NCI-H748 treated with DMSO at 0.1 percent for 48 hours (cell line): ENCODE results near the gene ZNF774.
A peak's percentile ranks its signal among the peaks of the same experiment; 100 is the strongest.
"Not testable (repeated sequence)": the region's sequence is repeated elsewhere in the genome, so short reads cannot be mapped to it uniquely, and the experiment has no call there.

Source experiments
- DNase-seq: peaks from one replicate; lab custom pipeline; 2025; lab: John Stamatoyannopoulos, UW

ZNF774 gene

GRCh38 chr15:90352107-90352893, at the start of gene ZNF774:
Gene ZNF774 (plus strand): TSS chr15:90352284. CDS start chr15:90354661, 2,377 bp downstream.
- peak; percentile 79 for DNase-seq

DNA sequence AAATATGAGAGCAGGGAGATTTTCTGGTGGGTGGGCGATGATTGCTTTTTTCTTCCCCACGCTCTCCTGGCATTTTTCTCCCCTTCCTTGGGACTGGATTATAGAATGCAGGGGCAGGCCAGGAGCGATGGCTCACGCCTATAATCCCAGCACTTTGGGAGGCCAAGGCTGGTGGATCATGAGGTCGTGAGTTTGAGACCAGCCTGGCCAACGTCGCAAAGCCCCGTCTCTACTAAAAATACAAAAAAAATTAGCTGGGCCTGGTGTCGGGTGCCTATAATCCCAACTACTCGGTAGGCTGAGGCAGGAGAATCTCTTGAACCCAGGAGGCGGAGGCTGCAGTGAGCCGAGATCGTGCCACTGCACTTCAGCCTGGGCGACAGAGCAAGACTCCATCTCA, 46.7 kb upstream of the ZNF774 start:
- not testable (repeated sequence) for DNase-seq

GRCh38 chr15:90305932-90306331, 46.2 kb upstream of the ZNF774 start:
- no peak for DNase-seq

GRCh38 chr15:90306560-90306959, 45.5 kb upstream of the ZNF774 start:
- DNase-seq: no peak

GRCh38 chr15:90307661-90308060, 44.4 kb upstream of the ZNF774 start:
- DNase-seq: no peak

- DNase-seq: no peak
Observed at GRCh38 chr15:90309020-90309419, 43.1 kb upstream of the ZNF774 start.

GRCh38 chr15:90315278-90315982, 36.7 kb upstream of the ZNF774 start:
- no peak for DNase-seq

DNA sequence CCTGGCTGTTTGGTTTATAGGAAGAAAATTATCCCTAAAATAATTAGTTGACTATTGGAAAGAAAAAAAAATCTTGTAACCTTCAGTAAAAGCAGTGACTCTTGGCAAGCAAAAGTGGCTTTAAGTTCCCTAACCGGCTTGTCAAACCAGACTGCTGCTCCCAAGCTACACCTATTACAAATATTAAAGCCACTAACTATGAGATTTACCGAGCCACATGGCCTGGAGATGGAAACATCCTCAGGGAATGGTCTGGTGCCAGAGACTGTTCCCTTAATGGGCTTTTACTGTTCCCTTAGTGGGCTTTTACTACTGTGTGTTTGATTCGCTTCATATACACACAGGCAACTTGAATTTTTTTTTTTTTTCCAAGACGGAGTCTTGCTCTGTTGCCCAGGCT, 35.9 kb upstream of the ZNF774 start:
- no peak for DNase-seq

DNA sequence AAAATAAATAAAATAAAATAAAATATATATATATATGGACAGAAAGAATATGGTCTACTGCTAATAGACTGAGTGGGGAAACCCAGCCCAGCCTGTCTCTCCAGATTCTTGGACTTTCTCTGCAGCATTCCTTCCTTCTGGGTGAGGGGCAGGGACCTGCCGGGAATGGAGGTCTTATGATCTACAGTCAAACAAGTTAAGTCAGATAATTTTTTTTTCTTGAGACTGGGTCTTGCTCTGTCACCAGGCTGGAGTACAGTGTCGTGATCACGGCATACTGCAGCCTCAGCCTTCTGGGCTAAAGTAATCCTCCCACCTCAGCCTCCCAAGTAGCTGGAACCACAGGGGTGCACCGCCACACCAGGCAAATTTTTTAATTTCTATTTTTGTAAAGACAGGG, 33.5 kb upstream of the ZNF774 start:
- no peak for DNase-seq

DNA sequence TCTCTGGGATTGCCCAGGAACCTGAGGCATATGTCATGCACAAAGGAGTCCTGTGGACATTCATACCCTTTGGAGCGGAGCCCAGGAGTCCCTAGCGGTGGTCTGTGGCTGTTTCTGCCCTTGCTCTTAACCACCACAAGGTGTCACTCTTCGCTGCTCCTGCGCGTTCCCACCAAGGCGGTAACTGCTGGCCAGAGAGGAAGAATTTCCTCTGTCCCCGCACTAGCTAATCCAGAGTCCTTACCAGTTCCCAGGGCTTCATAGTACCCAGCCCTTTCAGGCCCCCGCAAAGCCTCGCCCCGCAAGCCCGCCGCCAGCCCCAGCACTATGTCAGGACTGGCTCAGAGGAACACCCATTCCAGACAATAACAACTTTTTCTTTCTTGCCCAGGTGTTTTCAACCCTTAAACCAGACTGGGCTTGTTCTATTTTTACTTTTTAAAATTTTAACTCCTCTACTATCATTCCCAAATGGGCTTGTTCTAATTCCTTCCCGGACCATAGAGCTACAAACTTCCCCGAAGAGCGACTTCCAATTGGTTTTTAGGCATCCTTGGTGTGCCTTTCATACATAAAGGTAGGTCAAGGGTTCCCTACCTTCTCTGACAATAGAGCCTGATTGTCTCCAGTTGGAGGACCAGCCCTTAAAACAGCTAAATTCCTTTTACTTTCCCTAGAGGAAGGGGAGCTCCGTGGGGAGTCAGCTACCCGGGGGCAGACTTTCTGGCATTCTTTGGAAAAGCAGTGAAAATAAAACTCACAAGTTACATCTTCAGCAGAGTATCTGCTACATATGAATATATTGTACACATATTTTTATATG, 31.8 kb upstream of the ZNF774 start:
- DNase-seq: peak; percentile 47

DNA sequence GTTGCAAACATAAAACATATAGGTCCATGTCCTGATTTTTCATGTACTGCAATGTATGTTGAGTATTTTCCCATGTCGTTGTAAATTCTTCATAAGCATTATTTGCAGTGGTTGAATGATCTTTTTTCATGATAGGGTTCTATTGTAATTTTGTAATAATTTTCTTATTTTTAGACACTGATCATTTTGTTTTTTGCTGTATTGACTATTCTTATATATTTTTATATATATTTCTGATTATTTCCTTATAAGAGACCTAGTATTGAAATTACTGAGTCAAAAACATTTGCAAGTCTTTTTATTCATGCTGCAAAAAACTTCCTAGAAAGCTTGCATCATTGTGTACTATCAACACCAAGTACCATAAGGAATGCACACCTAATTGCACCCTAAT, 31.2 kb upstream of the ZNF774 start:
- no peak for DNase-seq

- no peak for DNase-seq
Observed at GRCh38 chr15:90322538-90322937, 29.5 kb upstream of the ZNF774 start.

DNA sequence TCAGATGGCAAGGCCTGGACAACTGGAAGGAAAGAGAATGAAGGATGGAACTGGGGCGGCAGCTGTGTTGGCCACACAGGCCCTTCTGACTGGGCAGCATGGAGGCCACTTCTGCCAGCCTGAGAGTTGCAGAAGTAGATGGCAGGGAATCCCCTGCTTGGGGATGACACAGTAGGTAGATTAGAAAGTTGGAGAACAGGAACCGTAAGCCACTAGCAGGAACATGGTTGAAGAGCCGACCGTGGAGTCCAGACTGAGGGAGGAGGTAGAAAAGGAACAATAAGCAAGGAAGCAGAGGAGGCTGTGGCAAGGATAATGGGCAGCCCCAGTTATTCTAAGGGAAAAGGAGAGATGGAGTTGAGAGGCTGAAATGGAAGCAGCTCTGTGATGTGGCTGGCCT, 26.4 kb upstream of the ZNF774 start:
- no peak for DNase-seq

GRCh38 chr15:90326441-90326840, 25.6 kb upstream of the ZNF774 start:
- no peak for DNase-seq

DNA sequence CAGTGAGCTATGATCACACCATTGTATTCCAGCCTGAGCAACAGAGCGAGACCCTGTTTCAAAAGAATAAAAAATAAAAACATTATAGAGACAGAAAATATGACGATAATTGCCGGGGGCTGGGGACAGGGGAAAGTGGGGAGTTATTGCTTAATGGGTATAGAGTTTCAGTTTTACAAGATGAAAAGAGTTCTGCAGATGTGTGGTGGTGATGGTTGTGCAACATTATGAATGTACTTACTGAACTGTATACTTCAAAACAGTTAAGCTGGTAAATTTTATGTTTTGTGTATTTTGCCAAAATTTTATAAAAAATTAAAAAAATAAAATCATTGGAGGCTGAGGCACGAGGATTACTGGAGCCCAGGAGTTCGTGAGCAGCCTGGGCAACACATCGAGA, 24.8 kb upstream of the ZNF774 start:
- no peak for DNase-seq

DNA sequence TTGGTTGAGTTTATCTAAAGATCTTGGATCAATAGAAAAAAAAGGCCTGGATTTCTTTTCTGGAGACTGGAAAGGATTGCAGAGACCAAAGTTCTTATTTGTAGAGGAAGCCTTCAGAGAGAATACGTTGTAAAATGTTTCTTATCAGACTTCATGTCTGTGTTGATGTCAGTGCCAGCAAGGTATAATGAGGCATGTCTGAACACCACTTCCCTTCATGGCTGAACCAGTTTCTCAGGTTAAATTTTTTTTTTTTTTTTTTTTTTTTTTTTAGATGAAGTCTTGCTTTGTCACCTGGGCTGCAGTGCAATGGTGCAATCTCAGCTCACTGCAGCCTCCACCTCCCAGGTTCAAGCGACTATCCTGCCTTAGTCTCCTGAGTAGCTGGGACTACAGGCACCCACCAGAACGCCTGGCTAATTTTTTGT, 17.8 kb upstream of the ZNF774 start:
- no peak for DNase-seq

- DNase-seq: no peak
Observed at GRCh38 chr15:90336705-90337141, 15.4 kb upstream of the ZNF774 start.

DNA sequence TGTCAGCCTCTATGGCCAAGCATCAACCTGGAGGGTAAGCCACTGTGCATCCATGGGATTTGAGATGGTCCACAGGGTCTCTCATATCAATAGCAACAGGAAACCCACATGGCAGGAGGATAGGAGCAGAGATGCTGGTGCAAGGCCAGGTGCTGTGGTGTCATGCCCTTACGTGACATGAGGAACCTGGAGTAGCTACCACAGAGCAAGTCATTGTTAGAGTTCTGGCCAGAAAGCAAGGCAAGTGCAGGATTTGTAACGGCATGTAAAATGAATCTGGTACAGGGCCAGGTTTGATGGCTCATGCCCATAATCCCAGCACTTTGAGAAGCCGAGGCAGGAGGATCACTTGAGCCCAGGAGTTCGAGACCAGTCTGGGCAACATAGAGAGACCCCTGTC, 14.8 kb upstream of the ZNF774 start:
- DNase-seq: no peak

DNA sequence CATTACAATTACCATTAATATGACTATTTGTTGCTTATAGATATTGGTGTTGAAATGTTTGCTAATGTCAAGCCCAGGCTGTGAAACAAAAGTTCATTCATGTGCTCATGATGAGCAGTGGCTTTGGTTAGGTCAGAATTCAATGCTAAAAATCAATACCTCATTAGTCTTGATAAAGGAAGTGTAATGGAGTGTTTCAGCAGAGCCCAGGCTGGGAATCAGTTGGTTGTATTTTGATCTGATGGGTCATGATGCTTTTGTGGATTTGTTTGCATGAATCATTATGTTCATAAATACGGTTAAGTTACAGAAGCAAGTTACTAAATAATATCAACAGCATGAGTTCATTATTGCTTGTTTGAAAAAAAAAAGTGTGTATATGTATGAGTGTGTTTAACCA, 13.6 kb upstream of the ZNF774 start:
- no peak for DNase-seq

DNA sequence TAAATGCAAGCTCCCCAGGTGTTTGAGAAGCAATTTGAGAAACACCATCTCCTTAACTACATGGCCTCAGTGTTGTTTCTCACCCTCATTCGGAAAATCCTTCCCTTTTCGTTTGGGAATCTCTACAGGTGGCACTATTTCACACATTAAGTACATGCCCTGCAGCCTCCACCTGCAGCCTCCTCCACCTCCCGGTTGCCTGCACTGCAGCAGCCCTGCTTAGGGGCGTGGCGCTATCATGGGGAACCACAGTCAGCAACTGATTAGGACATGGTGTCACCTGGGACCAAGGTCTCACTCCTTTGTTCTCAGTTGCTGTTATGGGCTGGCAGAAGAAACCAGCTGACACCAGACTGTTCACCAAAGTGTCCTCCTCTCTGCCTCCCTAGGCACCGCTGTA, 11.7 kb upstream of the ZNF774 start:
- DNase-seq: peak; percentile 20

DNA sequence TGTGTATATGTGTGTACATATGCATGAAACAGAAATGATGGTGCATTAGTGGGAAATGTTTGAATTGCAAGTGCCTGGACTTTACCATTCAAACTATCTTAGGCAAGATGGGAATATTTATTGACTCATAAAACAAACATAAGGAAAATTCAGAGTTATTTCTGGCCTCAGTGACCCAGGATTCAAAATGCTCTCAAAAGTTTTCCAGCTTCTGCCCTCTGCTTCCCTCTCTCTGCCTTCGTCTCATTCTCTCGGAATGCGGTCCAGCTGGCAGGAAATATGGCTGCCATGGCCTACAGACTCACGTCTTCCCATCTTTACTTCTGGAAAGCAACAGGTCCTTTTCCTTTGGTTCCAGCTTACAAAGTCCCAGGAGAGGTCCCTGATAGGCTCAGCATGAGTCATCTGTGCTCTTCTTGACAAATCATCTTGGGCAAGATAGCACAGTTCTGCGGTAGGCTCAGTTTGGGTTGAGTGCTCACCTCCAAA, 8.7 kb upstream of the ZNF774 start:
- no peak for DNase-seq

GRCh38 chr15:90344662-90345061, 7.4 kb upstream of the ZNF774 start:
- no peak for DNase-seq
